HG02884 (cell line): ENCODE results near the gene METTL9.

Experiments used
- ATAC-seq: cut with Tn5 transposase; IDR thresholded peaks from one replicate; pipeline ENCODE4 v1.9.1; 2021; ENCODE audit warnings: mild to moderate bottlenecking, moderate library complexity; ENCODE audit not compliant: unreplicated experiment

Gene METTL9

DNA sequence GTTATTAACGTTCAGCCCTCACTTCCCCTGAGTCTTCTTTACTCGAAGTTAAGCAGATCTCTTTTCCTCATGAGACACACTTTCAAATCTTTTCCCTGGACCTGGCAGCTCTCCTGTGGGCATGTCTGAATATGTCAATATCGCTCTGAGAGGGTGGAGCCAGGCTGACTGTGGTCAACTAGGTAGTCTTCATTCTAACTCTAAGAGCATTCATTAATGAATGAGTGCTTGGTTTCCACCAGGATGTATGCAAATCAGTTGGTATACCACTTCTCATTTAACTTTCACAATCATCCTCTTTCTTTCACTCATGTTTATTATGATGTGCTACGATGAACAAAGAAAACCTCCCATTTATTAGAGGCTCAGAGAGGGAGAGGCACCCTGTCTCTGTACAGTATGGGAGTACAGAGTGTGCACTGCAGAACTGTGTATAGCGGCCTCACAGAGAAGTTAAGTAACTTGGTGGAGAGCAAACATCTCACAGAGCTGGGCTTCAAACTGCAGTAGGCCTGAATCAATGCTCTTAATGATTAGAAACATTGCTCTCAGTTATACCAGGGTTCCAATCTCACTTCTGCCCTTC lies 104.3 kb downstream of the METTL9 start:
- ATAC-seq, result no peak

DNA sequence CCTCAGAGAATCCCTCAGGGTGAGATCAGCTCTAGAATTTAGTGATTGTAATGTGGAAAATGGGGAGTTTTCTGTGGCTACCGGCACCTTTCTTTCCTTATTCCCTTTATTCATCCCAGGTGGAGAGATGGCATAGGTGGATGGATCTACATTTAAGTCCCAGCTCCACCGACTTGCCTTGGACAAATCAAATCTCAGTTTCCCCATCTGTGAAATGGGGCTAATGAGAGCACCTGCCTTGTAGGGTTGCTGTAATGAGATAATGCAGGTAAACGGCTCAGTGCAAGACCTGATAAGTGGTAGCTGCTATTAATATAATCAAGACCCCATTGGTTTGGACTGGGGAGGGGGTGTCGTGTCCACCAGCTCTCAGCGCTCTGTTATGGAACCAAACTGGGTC lies 104.9 kb downstream of the METTL9 start:
- no peak for ATAC-seq

DNA sequence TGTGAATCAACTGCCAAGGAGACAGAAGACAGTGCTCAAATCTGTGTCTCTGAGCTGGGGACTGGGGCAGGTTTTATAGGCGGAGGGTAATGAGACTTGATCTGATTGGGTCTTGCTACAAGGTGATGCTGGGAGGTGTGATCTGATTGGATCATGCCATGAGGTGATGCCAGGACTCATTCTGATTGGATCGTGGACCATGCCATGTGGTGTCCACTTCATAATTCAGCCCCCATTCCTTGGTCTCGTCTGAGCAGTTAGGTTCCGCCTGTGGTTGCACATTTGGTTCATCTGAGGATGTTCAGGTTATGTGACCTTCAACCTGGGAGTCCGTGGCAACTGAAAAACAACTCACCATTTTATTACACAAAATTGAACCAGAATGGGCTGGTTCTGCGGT lies 105.4 kb downstream of the METTL9 start:
- no peak for ATAC-seq
